GM21825 (cell line): ENCODE data around the gene PIRT.

ENCODE experiments used
- ATAC-seq: cut with Tn5 transposase; IDR thresholded peaks from one replicate; pipeline ENCODE4 v1.9.1; 2021; ENCODE audit warnings: mild to moderate bottlenecking, moderate library complexity; ENCODE audit not compliant: unreplicated experiment

Gene PIRT

GRCh38 chr17:10790491-10791401 is 47.1 kb downstream of the PIRT start:
- ATAC-seq = no peak

- ATAC-seq = no peak
Measured at GRCh38 chr17:10789694-10790271, 48.1 kb downstream of the PIRT start.

GRCh38 chr17:10787306-10788045 is 50.4 kb downstream of the PIRT start:
- no peak for ATAC-seq

GRCh38 chr17:10785295-10785694 is 52.6 kb downstream of the PIRT start:
- ATAC-seq = no peak

GRCh38 chr17:10779609-10780008 is 58.3 kb downstream of the PIRT start:
- ATAC-seq = no peak

- ATAC-seq = no peak
Measured at GRCh38 chr17:10777890-10778289, 60.0 kb downstream of the PIRT start.

- no peak for ATAC-seq
Measured at GRCh38 chr17:10777131-10777807, 60.6 kb downstream of the PIRT start.

GRCh38 chr17:10776381-10776780 is 61.5 kb downstream of the PIRT start:
- no peak for ATAC-seq

- ATAC-seq = no peak
Measured at GRCh38 chr17:10775740-10776356, 62.0 kb downstream of the PIRT start.

- ATAC-seq = no peak
Measured at GRCh38 chr17:10775058-10775457, 62.8 kb downstream of the PIRT start.

GRCh38 chr17:10773391-10773790 is 64.5 kb downstream of the PIRT start:
- no peak for ATAC-seq
